ENCODE results near the gene ADGRL1. TPM values are rescaled to one million over a fixed set of nuclear protein-coding genes. Genes with fewer than 3 reads are reported as not detected.

The ADGRL1 gene
- total RNA-seq, 1 donor from 2014 or later, result 12.0 TPM

DNA sequence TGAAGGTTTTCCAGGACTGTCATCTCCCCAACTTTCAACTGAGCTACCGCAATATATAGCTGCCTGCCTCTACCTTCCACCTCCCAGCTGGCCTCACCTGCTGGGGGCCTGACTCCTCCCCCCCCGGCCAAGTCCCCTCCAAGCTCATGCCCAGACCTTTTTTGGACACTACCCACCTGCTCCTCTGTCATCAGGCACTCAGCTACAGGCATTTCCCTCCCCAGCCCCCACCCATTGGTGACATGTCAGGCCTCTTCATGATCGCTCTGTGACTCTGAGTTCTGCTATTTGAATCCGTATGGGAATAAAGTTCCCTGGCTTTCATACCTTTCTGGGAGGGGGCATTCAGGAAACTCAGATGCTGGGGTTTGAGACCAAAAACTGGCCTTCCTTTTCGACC, 90.2 kb downstream of the ADGRL1 start:
- no peaks in the 10 kb centered on the region for H3K9me3 ChIP-seq (ENCODE audit: control insufficient read depth in 3 of 3, low read length in 3 of 3)
- peaks cover 0 to 2% (median 0%) of the 10 kb centered on the region in 3 donors for H3K36me3 ChIP-seq (ENCODE audit: control insufficient read depth in 3 of 3, insufficient read depth in 3 of 3, low read length in 3 of 3)
- H3K9ac ChIP-seq (ENCODE audit: low read depth in 1 of 3, low read length in 3 of 3), result peak overlapping the region; percentile 80 to 95 (median 90)
- peak overlapping the region; percentile 95 for H3K27ac ChIP-seq (ENCODE audit: low read depth, low read length)
- no peaks in the 10 kb centered on the region for H3K27me3 ChIP-seq (ENCODE audit: control insufficient read depth in 3 of 3, insufficient read depth in 3 of 3, low read length in 3 of 3)
- peak overlapping the region; percentile 79 to 89 (median 86) for H3K4me3 ChIP-seq (ENCODE audit: low read length in 3 of 3)
- peaks cover 75 to 82% (median 78%) of the 10 kb centered on the region in 3 donors for H3K4me1 ChIP-seq (ENCODE audit: control insufficient read depth in 3 of 3, insufficient read depth in 3 of 3, low read length in 3 of 3)

DNA sequence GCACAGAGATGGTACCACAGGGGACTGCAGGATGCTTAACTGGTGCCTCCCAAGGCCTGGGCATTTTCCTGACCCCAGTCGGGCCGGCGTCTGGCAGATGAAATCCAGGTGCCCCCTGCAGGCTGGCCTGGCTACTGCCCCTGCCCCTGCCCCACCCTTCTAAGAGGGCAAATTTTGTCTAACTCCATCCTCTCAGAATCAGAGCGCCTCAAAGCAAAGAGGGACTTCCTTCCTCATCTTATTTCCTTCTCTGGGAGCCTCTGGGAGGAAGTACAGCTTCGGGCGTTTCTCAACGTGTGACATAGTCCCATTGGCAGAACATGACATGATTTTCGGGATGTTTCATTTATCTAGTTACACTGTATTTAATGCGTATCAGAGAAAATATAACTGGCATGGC, 91.1 kb downstream of the ADGRL1 start:
- peak overlapping the region; percentile 83 for H3K27ac ChIP-seq (ENCODE audit: low read depth, low read length)
- H3K4me3 ChIP-seq (ENCODE audit: low read length in 3 of 3), result peak overlapping the region in 1 of 3 donors; percentile 7
- no peaks in the 10 kb centered on the region for H3K9me3 ChIP-seq (ENCODE audit: control insufficient read depth in 3 of 3, low read length in 3 of 3)
- H3K9ac ChIP-seq (ENCODE audit: low read depth in 1 of 3, low read length in 3 of 3), result peak overlapping the region; percentile 40 to 84 (median 76)
- peaks cover 73 to 81% (median 74%) of the 10 kb centered on the region in 3 donors for H3K4me1 ChIP-seq (ENCODE audit: control insufficient read depth in 3 of 3, insufficient read depth in 3 of 3, low read length in 3 of 3)
- H3K36me3 ChIP-seq (ENCODE audit: control insufficient read depth in 3 of 3, insufficient read depth in 3 of 3, low read length in 3 of 3), result peaks cover 0 to 2% (median 0%) of the 10 kb centered on the region in 3 donors
- no peaks in the 10 kb centered on the region for H3K27me3 ChIP-seq (ENCODE audit: control insufficient read depth in 3 of 3, insufficient read depth in 3 of 3, low read length in 3 of 3)

DNA sequence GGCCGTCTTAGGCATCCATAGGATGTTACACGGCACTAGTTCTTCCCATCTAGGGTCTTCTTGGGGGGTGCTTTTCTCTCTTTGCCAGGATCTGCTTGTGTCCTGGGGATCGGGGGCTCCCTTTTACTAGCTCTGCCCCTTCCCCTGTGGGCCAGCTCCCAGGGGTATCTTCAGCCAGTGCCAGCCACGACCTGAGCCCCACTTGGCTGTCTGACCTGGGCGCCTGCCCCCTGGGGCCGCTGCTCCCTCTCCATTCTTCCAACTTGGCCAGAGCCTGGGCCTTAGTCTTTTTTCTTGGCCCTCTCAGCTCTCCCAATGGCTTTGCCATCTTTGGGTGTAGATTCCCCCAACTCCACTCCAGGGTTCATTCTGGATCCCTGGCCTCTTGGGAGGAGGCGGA, 91.5 kb downstream of the ADGRL1 start:
- Histone ChIP-seq H3K36me3 (ENCODE audit: control insufficient read depth in 3 of 3, insufficient read depth in 3 of 3, low read length in 3 of 3) (peaks cover 0 to 2% (median 0%) of the 10 kb centered on the region in 3 donors), H3K9ac (ENCODE audit: low read depth in 1 of 3, low read length in 3 of 3) (peak overlapping the region; percentile 40 to 84 (median 76)), H3K27ac (ENCODE audit: low read depth, low read length) (peak overlapping the region; percentile 83), H3K4me3 (ENCODE audit: low read length in 3 of 3) (peak overlapping the region in 2 of 3 donors; percentile 31 to 63), H3K27me3 (ENCODE audit: control insufficient read depth in 3 of 3, insufficient read depth in 3 of 3, low read length in 3 of 3) (no peaks in the 10 kb centered on the region), H3K9me3 (ENCODE audit: control insufficient read depth in 3 of 3, low read length in 3 of 3) (no peaks in the 10 kb centered on the region), H3K4me1 (ENCODE audit: control insufficient read depth in 3 of 3, insufficient read depth in 3 of 3, low read length in 3 of 3) (peaks cover 69 to 77% (median 70%) of the 10 kb centered on the region in 3 donors)

DNA sequence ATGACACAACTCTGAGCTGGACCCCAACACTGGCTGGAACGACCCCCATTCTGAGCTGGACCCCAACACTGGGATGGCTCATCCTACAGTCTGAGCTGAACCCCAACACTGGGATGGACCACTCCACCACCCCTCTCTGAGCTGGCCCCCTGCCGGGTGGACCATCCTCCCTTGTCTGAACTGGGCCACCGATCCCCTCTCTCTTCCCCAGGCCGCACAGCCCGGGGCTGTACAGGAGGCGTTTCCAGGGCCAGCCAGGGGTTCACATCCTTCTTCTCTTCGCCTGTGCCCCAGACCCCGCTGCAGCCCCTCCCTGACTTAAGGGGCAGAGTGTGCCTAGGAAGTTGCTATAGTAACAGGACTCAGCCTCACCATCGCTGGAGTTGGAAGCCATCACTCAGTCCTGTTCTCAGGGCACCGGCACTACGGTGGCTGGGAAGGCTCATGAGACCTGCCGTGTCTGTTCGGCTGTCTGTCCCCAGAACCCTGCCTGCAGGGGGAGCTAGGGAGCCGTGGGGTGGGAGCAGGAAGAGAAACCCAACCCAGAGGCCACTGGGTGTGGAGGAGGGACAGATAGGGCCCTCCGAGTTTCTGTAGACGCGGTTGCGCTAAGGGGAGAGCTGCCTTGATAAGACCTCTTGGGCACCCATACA, 92.1 kb downstream of the ADGRL1 start:
- Histone ChIP-seq H3K4me1 (ENCODE audit: control insufficient read depth in 3 of 3, insufficient read depth in 3 of 3, low read length in 3 of 3) (peaks cover 65 to 76% (median 67%) of the 10 kb centered on the region in 3 donors), H3K9ac (ENCODE audit: low read depth in 1 of 3, low read length in 3 of 3) (peak overlapping the region; percentile 76 to 84 (median 77)), H3K27ac (ENCODE audit: low read depth, low read length) (peak overlapping the region; percentile 83), H3K27me3 (ENCODE audit: control insufficient read depth in 3 of 3, insufficient read depth in 3 of 3, low read length in 3 of 3) (no peaks in the 10 kb centered on the region), H3K9me3 (ENCODE audit: control insufficient read depth in 3 of 3, low read length in 3 of 3) (no peaks in the 10 kb centered on the region), H3K4me3 (ENCODE audit: low read length in 3 of 3) (peak overlapping the region; percentile 59 to 73 (median 63)), H3K36me3 (ENCODE audit: control insufficient read depth in 3 of 3, insufficient read depth in 3 of 3, low read length in 3 of 3) (peaks cover 0 to 2% (median 0%) of the 10 kb centered on the region in 3 donors)

DNA sequence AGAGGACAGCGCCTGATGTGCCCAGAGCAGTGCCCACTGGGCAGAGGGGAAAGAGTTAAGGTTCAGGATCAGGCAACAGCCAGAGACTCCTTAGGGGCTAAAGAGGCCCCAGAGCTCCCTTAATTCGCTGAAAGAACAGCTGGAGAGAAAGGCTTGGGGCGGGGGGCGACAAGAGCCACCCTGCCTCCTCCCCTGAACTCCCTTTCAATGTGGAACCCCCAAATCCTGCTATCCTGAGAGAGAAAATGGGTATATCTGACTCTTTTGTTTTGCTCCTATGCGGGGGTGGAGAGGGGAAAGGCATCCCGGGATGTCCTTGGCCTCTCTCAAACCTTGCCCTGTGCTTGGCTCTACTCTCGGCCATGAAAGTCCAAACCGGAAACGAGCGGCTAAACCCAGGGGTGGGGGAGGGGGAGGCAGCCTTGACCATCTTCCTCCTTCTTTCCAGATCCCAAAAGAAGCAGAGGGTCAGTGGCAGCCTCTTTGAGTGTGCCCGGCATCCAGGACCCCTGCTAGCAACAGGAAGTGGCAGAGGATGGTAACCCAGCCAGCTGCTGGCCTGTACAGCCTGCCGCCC, 93.1 kb downstream of the ADGRL1 start:
- Histone ChIP-seq H3K4me1 (ENCODE audit: control insufficient read depth in 3 of 3, insufficient read depth in 3 of 3, low read length in 3 of 3) (peaks cover 63 to 74% (median 64%) of the 10 kb centered on the region in 3 donors), H3K36me3 (ENCODE audit: control insufficient read depth in 3 of 3, insufficient read depth in 3 of 3, low read length in 3 of 3) (peaks cover 0 to 2% (median 0%) of the 10 kb centered on the region in 3 donors), H3K27ac (ENCODE audit: low read depth, low read length) (peak overlapping the region; percentile 83), H3K9ac (ENCODE audit: low read depth in 1 of 3, low read length in 3 of 3) (peak overlapping the region; percentile 76 to 84 (median 77)), H3K27me3 (ENCODE audit: control insufficient read depth in 3 of 3, insufficient read depth in 3 of 3, low read length in 3 of 3) (no peaks in the 10 kb centered on the region), H3K4me3 (ENCODE audit: low read length in 3 of 3) (peak overlapping the region; percentile 59 to 73 (median 63)), H3K9me3 (ENCODE audit: control insufficient read depth in 3 of 3, low read length in 3 of 3) (no peaks in the 10 kb centered on the region)

DNA sequence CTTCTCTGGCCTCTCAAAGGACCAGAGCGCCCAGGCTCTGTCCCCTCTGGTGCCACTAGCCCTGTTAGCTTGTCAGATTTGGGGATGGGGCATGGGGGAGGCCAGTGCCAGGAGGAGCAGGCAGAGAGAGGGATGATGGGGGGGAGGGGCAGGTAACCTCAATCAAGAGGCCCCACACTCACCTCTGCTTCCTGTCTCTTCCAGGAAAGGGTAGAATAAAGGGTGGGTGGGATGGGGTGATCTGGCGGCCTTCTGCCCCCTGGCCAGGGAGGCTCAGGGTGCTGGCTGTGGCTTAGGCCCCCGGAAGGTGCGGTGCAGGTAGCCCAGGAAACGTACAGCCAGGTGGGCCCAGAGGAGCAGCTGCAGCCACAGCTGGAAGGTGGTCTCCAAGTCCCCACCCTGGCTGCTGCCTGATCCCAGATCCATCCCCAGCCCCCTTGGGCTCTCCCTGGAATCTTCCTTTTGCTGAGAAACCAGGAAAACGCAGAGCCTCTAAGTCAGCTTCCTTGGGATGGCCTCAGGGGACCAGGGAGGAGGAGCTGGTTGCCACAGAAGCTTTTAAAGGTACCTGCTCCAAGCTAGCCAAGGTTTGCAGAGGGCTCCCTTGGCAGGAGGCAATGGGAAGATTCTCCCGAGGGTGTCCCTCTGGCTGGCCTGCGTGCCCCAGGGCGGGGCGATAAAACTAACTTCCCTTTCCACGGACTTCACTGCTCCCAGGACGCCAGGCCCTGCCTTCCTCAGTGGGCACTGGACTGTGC, 93.7 kb downstream of the ADGRL1 start:
- peak overlapping the region; percentile 76 to 84 (median 77) for H3K9ac ChIP-seq (ENCODE audit: low read depth in 1 of 3, low read length in 3 of 3)
- H3K4me3 ChIP-seq (ENCODE audit: low read length in 3 of 3), result peak overlapping the region; percentile 59 to 73 (median 63)
- peaks cover 70 to 80% (median 71%) of the 10 kb centered on the region in 3 donors for H3K4me1 ChIP-seq (ENCODE audit: control insufficient read depth in 3 of 3, insufficient read depth in 3 of 3, low read length in 3 of 3)
- H3K9me3 ChIP-seq (ENCODE audit: control insufficient read depth in 3 of 3, low read length in 3 of 3), result no peaks in the 10 kb centered on the region
- peak overlapping the region; percentile 83 for H3K27ac ChIP-seq (ENCODE audit: low read depth, low read length)
- H3K36me3 ChIP-seq (ENCODE audit: control insufficient read depth in 3 of 3, insufficient read depth in 3 of 3, low read length in 3 of 3), result peaks cover 0 to 2% (median 0%) of the 10 kb centered on the region in 3 donors
- no peaks in the 10 kb centered on the region for H3K27me3 ChIP-seq (ENCODE audit: control insufficient read depth in 3 of 3, insufficient read depth in 3 of 3, low read length in 3 of 3)

DNA sequence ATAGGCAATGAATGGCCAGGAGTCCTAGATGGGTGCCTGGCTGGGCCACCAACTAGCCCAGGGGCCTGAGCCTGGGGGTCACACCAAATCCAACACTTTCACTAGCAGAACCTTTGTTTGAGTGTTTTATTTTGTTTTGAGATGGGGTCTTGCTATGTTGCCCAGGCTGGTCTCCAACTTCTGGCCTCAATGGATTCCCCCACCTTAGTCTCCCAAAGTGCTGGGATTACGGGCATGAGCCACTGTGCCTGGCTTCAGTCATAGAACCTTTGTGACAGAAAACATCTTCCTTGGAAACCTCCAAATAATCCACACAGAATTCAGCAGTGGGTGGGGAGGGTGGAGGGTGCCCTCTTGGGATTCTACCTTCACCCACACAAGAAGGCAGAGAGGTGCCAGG, 94.5 kb downstream of the ADGRL1 start:
- no peak overlapping the region for H3K4me3 ChIP-seq (ENCODE audit: low read length in 3 of 3)
- H3K36me3 ChIP-seq (ENCODE audit: control insufficient read depth in 3 of 3, insufficient read depth in 3 of 3, low read length in 3 of 3), result peaks cover 0 to 7% (median 0%) of the 10 kb centered on the region in 3 donors
- no peak overlapping the region for H3K27ac ChIP-seq (ENCODE audit: low read depth, low read length)
- H3K4me1 ChIP-seq (ENCODE audit: control insufficient read depth in 3 of 3, insufficient read depth in 3 of 3, low read length in 3 of 3), result peaks cover 69 to 78% (median 71%) of the 10 kb centered on the region in 3 donors
- H3K9ac ChIP-seq (ENCODE audit: low read depth in 1 of 3, low read length in 3 of 3), result peak overlapping the region in 1 of 3 donors; percentile 51
- no peaks in the 10 kb centered on the region for H3K27me3 ChIP-seq (ENCODE audit: control insufficient read depth in 3 of 3, insufficient read depth in 3 of 3, low read length in 3 of 3)
- no peaks in the 10 kb centered on the region for H3K9me3 ChIP-seq (ENCODE audit: control insufficient read depth in 3 of 3, low read length in 3 of 3)

DNA sequence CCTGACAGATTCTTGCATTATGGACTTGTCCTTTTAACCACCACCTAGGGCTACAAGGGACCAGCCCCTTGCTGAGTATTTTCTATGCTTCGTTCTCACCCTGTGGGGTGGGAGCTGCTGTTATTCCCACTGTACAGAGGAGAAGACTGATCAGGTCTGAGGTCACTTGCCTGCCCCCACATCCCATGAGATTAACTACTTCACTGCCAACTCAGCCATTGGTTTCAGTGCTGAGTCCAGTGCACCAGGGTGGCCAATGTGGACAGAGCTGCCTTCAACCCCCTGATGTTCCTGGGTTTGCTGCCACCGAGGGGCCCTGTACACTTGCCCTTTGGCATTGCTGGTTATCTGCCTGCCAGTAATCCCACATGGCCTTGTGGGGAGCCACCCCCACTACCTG, 95.3 kb downstream of the ADGRL1 start:
- Histone ChIP-seq H3K4me1 (ENCODE audit: control insufficient read depth in 3 of 3, insufficient read depth in 3 of 3, low read length in 3 of 3) (peaks cover 61 to 70% (median 62%) of the 10 kb centered on the region in 3 donors), H3K27ac (ENCODE audit: low read depth, low read length) (no peak overlapping the region), H3K9me3 (ENCODE audit: control insufficient read depth in 3 of 3, low read length in 3 of 3) (no peaks in the 10 kb centered on the region), H3K9ac (ENCODE audit: low read depth in 1 of 3, low read length in 3 of 3) (peak overlapping the region in 2 of 3 donors; percentile 16 to 33), H3K36me3 (ENCODE audit: control insufficient read depth in 3 of 3, insufficient read depth in 3 of 3, low read length in 3 of 3) (peaks cover 4 to 10% (median 6%) of the 10 kb centered on the region in 3 donors), H3K4me3 (ENCODE audit: low read length in 3 of 3) (no peak overlapping the region), H3K27me3 (ENCODE audit: control insufficient read depth in 3 of 3, insufficient read depth in 3 of 3, low read length in 3 of 3) (no peaks in the 10 kb centered on the region)

DNA sequence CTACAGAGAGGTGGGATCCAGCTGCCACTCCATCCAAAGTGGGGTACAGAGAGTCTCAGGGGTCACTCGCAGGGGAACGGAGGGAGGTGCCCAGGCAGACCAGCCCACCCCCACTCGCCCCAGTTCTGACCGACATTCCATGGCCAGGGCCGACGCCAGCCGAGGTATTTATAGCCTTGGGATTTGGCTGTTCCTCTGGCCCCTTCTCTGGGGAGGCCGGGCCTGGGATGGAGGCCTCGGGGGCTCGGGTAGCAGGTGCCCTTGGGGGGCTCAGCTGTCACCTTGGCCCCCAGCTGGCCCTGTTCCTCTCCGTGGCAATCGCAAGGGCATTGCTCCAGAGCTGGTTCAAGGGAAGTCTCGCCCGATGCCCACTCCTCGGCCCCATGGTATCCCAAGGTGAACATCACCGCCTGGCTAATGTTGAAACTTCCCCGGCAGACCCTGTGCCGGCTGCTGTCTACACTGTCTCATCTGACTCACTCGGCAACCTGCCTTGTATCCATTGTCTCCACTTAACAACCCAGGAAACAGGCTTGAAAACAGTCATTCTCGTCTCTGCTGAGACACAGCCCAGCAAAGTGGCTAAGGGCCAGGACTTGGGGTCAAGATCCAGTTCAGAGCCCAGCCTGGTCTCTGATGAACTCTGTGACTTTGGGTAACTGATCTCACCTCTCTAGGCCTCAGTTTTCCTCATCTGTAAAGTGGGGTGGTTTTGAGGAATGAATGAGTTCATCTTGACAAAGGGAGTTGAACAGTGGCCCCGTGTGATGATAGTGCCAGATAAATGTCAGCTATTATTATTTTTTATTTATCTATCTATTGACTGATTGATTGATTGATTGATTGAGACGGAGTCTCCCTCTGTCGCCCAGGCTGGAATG, 98.1 kb downstream of the ADGRL1 start:
- H3K27ac ChIP-seq (ENCODE audit: low read depth, low read length), result peak overlapping the region; percentile 86
- H3K4me3 ChIP-seq (ENCODE audit: low read length in 3 of 3), result peak overlapping the region; percentile 30 to 58 (median 50)
- peaks cover 36 to 48% (median 41%) of the 10 kb centered on the region in 3 donors for H3K4me1 ChIP-seq (ENCODE audit: control insufficient read depth in 3 of 3, insufficient read depth in 3 of 3, low read length in 3 of 3)
- H3K9me3 ChIP-seq (ENCODE audit: control insufficient read depth in 3 of 3, low read length in 3 of 3), result no peaks in the 10 kb centered on the region
- no peaks in the 10 kb centered on the region for H3K27me3 ChIP-seq (ENCODE audit: control insufficient read depth in 3 of 3, insufficient read depth in 3 of 3, low read length in 3 of 3)
- H3K9ac ChIP-seq (ENCODE audit: low read depth in 1 of 3, low read length in 3 of 3), result peak overlapping the region; percentile 71 to 79 (median 79)
- H3K36me3 ChIP-seq (ENCODE audit: control insufficient read depth in 3 of 3, insufficient read depth in 3 of 3, low read length in 3 of 3), result peaks cover 13 to 23% (median 15%) of the 10 kb centered on the region in 3 donors
